Spleen (tissue), 7 donors: Measurements from ENCODE around the gene CREBZF.

ENCODE experiments used
- CTCF ChIP-seq, 11 experiments: fragments of 200-600 bp in 7 of 11; fragments of 450-650 bp in 4 of 11; sonication (generic) in 4 of 11; IDR thresholded peaks in 8 of 11; conservative IDR thresholded peaks in 3 of 11; 1 replicate in 7 of 11; 2 replicates in 4 of 11; pipeline versions ENCODE4 v1.4.0 to v1.8.0; 2016 to 2021; ENCODE audit warnings: antibody characterized with exemption in 11 of 11, inconsistent platforms in 4 of 11, mild to moderate bottlenecking in 1 of 11
- POLR2A ChIP-seq, 3 donors: fragments of 450-650 bp; IDR thresholded peaks; one replicate each; pipeline ENCODE4 v1.5.1; 2017; ENCODE audit warnings: antibody characterized with exemption in 3 of 3, mild to moderate bottlenecking in 1 of 3
- donor health status: DM: no; HTN: no; CAD: no; lungs with moderate emphysema.
- donor health status: DM: no; HTN: no; CAD: no.
- donor health status: DM: no; HTN: no; CAD: no.

- TF ChIP-seq POLR2A (IDR thresholded peaks at IDR 0.05): no peak
- no peak for TF ChIP-seq CTCF (IDR thresholded peaks at IDR 0.05 in 8 of 11, conservative IDR thresholded peaks at IDR 0.05 in 3 of 11)
Observed at GRCh38 chr11:85712953-85713352, 48.0 kb upstream of the CREBZF start.
